HG03460 (cell line): ENCODE measurements around the gene FAM234B.
A peak's percentile ranks its signal among the peaks of the same experiment; 100 is the strongest.

ENCODE experiments used
- ATAC-seq: cut with Tn5 transposase; IDR thresholded peaks from one replicate; pipeline ENCODE4 v1.9.1; 2021; ENCODE audit not compliant: unreplicated experiment

The FAM234B gene

DNA sequence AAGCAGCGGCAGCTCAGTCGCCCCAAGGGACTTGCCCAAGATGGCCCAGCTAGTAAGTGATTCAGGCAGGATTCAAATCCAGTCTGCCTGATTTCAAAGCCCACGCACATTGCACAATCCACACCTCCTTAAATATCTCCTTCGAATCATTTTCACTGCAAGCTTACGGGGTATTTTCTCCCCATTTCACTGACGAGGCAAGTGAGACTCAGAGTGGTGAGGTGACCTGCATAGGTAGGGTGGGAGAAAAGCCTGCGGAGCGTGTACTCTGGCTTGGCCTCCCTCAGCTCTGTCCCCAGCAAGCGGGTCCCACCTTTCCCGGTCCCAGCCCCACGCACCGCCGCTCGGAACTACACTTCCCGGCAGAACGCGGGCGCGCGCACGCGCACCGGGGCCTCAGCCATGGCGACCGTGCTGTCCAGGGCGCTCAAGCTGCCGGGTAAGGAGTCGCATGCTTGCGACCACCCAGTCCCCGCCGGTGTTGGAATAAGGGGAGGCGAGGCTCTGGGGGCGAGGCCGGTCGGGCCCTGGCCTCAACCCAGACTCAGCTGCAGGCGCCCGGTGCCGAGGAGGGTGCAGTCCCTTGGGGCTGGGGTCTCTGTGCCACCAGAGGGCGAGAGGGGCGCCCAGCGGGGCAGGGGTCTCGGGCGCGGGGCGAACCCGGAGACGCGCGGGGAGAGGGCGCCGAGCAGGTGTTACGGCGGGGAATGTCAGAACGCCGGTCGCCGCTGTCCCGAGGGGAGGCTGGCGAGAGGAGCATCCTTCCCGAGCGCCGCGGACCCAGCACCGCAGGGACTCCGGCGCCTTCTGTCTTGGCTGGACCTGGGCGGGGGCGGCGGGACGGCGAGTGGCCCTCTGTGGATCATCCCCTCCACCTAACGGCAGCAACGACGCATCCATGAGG lies at the start of gene FAM234B:
Gene FAM234B (plus strand): TSS at position 380 of the 904 bp plus-strand sequence. CDS start 23 bp downstream, at position 403.
- peak; percentile 86 for ATAC-seq

- ATAC-seq = no peak
Observed at GRCh38 chr12:12995088-12995487, 49.1 kb upstream of the FAM234B start.

- ATAC-seq = no peak
Observed at GRCh38 chr12:12996209-12996608, 48.0 kb upstream of the FAM234B start.

GRCh38 chr12:12997156-12997555 lies 47.0 kb upstream of the FAM234B start:
- no peak for ATAC-seq

- no peak for ATAC-seq
Observed at GRCh38 chr12:12997734-12998133, 46.4 kb upstream of the FAM234B start.

- ATAC-seq = no peak
Observed at GRCh38 chr12:12998248-12998647, 45.9 kb upstream of the FAM234B start.

DNA sequence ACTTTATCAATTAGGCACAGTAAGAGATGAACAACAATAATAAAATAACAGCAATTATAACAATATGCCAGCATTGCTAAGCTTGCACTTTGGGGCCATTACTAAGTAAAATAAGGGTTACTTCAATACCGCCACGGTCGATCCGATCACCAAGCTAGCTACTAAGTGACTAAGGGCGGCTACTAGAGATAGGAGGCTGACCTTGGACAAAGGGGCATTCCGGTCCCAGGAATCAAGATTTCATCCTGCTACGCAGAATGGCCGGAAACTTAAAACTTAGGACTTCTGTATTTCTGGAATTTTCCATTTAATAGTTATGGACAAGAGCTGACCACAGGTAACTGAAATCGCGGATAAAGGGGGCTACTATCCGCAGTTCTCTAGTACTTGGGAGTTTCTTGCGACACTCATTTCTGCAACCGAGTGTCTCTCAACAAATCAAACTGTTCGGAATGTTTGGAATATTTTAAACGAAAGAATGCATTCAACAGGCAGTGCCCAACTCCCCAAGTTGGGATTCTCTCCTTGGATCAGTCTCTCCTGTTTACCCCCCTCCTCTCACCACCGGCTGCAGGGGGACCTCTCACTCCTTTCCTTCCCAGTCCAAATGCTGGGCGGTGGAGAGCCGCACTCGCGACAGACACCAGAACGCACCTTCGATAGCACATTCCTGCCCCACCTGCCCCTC lies 44.8 kb upstream of the FAM234B start:
- no peak for ATAC-seq

DNA sequence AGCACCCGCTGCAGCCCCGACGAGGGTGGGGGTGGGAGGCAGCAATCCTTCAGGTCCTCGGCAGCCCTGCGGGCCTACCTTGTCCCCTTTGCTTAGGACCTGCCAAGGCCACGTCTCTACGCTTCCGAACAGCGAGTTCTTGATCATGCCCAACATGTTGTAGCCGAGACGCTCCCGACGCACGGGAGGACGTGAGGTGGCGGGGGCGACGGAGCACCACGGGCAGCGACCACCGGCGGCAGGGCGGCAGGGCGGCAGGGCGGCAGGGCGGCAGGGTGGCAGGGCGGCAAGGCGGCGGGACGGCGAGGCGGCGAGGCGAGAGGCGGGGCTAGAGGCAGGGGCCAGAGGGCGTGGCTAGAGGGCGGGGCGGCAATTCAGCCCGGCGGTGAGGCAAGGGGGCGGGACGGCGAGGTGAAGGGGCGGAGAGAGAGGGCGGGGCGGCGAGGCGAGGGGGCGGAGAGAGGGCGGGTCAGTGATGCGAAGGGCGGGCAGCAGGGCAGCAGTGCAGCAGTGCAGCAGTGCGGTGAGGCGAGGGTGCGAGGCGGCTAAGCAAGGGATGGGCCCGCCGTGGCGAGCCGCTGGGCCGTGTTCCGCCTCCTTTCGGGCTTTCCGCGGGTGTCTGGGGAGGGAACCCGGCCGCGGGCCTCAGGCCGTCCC lies 44.1 kb upstream of the FAM234B start, which contains the start of gene HEBP1:
Gene HEBP1 (minus strand): TSS at position 307 of the 657 bp plus-strand sequence. CDS start 151 bp downstream, at position 156.
- peak; percentile 86 for ATAC-seq

GRCh38 chr12:13000616-13000924 lies 43.6 kb upstream of the FAM234B start:
- ATAC-seq = no peak

DNA sequence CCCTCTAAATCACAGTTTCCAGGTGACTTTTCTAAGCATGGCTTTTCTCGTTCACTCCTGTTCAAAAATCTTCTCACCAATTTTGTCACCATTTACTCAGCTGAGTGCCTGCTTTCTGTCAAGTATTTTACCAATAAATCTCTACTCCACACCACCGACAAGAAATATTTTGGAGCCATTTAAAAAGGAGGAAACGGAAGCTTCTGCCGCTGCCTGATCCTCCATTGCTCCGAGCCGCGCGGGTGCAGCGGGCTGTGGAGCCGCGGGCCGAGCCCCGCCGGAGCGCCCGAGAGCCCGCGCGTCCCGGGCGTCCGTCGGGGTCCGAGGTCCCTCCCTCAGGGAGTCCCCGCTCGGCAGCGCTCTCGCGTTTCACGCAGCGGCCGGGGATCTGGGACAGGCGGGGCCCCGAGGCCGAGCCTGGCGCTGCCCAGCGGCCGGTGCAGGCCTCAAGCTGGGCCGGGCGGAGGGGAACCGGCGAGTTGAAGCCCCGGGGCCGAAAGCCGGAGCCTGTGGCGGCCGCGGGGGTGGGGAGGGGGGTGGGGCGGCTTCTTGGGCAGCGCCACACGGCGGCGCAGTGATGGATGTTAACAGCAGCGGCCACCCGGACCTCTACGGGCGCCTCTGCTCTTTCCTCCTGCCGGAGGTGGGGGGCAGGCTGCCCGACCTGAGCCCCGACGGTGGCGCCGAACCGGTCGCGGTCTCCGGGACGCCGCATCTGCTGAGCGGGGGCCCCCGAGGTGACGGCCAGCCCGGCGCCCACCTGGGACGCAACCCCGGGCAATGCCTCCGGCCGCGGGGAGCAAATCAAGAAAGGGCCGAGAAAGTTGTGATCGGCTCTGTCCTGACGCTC lies 43.0 kb upstream of the FAM234B start:
- no peak for ATAC-seq

DNA sequence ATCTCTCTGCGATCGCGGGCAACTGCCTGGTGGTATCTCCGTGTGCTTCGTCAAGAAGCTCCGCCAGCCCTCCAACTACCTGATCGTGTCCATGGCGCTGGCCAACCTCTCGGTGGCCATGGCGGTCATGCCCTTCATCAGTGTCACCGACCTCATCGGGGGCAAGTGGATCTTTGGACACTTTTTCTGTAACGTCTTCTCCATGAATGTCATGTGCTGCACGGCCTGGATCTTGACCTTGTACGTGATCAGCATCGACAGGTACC lies 42.5 kb upstream of the FAM234B start:
- no peak for ATAC-seq

DNA sequence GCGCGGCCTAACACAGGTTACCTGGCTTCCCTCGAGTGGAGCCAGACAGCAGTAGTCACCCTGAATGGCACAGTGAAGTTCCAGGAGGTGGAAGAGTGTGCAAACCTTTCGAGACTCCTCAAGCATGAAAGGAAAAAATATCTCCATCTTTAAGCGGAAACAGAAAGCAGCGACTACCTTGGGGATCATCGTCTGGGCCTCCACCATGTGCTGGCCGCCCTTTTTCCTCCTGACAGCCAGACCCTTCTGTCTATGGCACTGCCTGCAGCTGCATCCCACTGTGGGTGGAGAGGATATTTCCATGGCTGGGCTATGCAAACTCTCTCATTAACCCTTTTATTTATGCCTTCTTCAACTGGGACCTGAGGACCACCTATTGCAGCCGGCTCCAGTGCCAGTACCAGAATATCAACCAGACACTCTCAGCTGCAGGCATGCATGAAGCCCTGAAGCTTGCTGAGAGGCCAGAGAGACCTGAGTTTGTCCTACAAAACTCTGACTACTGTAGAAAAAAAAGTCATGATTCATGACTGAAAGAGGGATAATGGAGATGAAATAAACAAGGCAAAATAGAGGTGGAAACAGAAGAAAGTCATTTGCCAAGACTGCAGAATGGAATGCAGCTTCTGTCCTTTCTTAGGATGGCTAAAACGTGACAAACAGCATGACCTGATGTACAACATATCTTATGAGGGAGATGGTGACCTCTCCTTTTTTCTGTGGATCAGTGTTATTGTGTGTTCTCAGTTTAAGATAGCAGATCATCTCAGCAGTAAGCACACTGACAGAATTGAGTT lies 41.7 kb upstream of the FAM234B start:
- no peak for ATAC-seq

- ATAC-seq = no peak
Observed at GRCh38 chr12:13004361-13004760, 39.8 kb upstream of the FAM234B start.

DNA sequence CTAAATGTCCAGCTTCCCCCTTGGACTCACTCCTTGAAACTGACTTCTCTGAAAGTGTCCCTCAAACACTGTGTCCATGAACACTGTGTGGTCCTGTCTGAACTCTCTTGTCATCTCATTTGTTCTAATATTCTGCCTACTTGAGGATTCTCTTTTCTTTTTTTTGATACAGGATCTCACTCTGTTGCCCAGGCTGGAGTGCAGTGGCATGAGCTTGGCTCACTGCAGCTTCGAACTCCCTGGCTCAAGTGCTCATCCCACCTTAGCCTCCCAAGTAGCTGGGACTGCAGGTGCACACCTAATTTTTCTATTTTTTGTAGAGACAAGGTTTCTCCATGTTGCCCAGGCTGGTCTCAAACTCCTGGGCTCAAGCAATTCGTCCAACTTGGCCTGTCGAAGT lies 39.2 kb upstream of the FAM234B start:
- ATAC-seq = no peak

DNA sequence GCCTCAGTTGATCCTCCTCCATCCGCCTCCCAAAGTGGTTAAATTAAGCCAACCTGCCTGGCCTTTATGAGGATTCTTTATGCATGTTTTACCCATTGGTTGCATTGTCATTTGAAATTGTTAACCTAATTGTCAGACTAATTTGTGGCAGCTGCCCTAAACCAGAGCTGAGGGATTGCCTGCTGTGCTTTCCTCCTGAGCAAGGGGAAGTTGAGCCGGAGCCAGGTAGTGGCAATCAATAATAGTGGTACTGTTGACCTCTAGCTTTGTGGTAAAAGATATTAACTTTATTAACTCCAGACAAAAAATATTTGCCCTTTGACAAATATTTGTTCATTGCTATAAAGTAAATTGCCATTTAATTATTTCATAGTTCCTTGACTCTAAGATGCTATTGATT lies 38.5 kb upstream of the FAM234B start:
- ATAC-seq = no peak

DNA sequence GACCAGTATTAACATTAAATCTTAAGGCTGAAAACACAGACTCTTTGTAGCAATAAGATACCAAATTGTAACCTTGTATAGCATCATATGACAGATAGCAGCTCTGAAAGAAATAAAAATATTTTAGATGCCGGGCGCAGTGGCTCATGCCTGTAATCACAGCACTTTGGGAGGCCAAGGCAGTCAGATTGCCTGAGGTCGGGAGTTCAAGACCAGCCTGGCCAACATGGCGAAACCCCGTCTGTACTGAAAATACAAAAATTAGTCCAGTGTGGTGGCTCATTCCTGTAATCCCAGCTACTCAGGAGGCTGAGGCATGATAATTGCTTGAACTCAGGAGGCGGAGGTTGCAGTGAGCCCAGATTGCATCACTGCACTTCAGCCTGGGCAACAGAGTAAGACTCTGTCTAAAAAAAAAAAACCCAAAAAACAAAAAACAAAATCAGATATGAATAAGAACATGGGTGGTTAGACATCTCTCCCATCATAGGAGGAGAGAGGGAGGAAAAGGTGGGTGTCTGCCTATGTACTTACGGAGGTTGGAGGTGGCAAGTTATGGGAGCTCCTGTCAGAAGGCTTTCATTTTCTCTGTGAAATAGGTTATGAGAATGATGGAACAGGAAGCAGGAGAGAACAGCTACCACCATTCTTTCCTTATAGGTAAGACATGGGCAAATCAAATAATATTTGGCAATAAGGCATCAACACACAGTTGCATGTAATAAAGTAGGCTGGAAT lies 36.5 kb upstream of the FAM234B start:
- ATAC-seq = no peak

- ATAC-seq = no peak
Observed at GRCh38 chr12:13008741-13009380, 35.3 kb upstream of the FAM234B start.

DNA sequence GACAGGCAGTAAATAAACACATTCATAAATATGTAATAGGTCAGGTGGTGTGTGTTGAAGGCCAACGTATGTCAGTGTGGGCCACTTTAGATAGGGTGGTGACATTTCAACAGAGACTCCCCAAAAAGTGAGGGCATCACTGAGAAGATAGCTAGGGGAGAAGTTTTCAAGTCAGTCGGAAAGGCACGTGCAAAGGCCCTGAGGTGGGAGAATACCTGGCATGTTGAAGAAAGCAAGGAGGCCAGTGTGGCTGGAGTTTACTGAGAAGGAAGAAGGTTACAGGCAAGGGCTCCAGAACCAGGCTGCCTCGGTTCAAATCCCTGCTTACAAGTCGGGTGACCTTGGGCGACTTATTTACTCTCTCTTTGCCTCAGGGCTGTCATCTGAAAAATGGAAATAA lies 33.1 kb upstream of the FAM234B start:
- no peak for ATAC-seq

- ATAC-seq = no peak
Observed at GRCh38 chr12:13022851-13023271, 21.3 kb upstream of the FAM234B start.
